GM12892 (cell line): ENCODE measurements around the gene VIPR2.

ENCODE experiments used
- POLR2A ChIP-seq: IDR thresholded peaks from 2 replicates; pipeline ENCODE4 v1.6.1; 2011; ENCODE audit warnings: low read depth, low read length, control low read depth
- POLR2AphosphoS5 ChIP-seq: IDR thresholded peaks from 2 replicates; pipeline ENCODE4 v1.6.1; 2011; ENCODE audit warnings: low read depth, low read length, control low read depth
- TAF1 ChIP-seq: IDR thresholded peaks from 2 replicates; pipeline ENCODE4 v1.6.1; 2011; ENCODE audit warnings: low read depth, mild to moderate bottlenecking, control low read depth, low read length, borderline replicate concordance

- no peak for TF ChIP-seq POLR2A
- TF ChIP-seq POLR2AphosphoS5: no peak
- TF ChIP-seq TAF1: no peak
Measured at GRCh38 chr7:159017210-159017609, 127.5 kb downstream of the VIPR2 start.
